ENCODE measurements around the gene FGF12.

The FGF12 gene

DNA sequence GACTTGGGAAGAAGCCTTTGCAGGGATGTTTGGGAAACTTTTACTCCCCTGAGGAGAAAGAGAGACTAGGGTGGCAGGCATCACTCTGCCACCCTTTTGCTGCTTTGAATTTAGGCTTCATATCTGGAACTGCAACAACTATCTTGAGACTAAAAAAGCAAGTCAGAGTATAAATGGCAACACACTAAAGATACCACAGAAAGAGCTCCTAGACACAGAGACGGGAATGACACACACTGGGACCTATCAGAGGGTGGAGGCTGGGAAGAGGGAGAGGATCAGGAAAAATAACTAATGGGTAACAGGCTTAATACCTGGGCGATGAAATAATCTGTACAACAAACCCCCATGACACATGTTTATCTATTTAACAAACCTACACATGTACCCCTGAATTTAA lies 237.8 kb downstream of the FGF12 start:
- no peak for DNase-seq

DNA sequence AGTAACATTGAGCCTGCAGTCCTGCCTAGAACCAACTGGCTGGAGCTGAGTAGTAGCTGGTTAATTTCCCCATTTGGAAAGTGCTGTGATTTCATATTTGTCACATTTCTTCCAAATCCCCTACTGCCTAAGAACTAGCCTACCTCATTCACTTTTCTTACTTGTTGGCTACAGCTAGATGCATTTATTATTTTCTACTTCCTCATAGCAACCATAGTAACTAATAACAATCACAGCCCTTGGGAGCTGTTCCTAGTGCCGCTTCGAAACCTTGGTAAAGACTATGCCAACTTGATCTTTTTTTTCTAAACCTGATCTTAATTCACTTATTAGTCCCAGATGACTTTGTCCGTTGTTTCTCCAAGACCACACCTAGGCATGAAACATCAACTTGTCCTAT lies 240.3 kb downstream of the FGF12 start:
- DNase-seq: no peak

GRCh38 chr3:192482809-192483208 lies 244.5 kb downstream of the FGF12 start:
- DNase-seq: no peak

DNA sequence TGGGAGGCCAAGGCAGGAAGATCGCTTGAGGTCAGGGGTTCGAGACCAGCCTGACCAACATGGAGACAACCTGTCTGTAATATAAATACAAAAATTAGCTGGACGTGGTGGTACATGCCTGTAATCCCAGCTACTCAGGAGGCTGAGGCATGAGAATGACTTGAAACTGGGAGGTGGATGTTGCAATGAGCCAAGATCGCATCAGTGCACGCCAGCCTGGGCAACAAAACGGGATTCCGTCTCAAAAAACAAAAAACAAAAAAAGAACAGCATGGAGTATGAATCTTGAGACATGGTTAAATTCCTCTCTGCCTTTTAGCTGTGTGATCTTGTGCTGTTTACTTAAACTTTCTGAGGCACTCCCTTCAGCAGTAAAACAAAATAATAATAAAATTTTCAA lies 244.9 kb downstream of the FGF12 start:
- no peak for DNase-seq

DNA sequence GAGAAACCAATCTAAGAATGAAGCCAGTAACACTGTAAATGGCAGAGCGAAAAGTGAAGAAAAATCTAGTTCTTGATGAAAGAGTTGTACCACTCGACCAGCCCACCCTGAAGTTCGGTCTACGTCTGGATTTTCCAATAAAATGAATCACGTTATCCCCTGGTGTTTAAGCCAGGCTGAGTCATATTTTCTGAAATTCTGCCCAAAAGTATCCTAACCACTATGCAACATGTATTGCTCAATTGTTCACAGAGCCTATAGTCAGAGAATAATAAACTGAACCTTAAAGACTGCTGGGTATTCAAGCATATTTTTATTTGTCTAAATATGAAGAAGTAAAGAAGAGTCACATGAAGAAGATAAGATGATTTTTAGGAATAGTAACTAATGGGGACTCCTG lies 245.7 kb downstream of the FGF12 start:
- no peak for DNase-seq

DNA sequence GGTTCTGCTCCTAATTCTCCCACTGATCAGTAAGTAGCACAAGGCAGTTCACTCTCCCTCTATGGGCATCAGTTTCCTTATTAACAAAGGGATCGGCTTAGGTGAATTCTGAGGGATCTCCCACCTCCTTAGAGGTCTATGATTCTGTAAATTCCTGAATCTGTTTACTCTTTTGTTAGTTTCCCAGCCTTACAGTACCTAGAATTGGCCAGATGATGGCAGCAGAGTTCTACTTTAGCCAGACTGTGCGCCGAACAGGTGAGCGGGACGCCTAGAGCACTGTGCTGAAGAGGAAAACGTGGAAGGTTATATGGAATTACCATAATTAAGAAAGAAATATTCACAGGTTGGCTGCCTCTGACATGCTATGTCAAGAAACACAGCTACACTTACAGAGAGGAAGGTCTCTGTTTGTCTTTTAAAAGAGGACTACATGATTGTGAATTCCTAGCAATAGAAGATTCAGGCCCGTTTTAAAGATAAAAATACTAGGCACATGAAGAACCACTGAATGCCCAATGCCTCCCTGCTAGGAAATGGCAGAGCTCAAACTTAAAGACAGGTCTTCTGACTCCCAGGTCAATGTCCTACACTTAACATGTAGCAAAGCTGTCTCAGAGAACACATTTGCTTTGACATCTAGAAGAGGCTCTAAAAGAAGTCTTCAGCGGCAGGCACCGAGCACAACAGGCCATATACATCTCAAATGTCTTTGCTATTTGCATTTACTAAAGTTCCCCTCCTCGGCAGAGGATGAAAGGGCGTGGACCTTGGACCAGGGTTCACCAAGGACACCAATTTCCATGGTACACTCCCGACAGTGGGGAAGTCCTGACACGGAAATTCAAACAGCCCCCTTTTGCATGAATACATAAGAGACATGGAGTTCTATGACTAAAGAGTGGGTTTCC lies 259.9 kb downstream of the FGF12 start:
- DNase-seq: peak; percentile 67

- peak; percentile 46 for DNase-seq
Measured at GRCh38 chr3:192449036-192449435, 278.3 kb downstream of the FGF12 start.

- DNase-seq: peak; percentile 91
Measured at GRCh38 chr3:192445770-192446644, 281.3 kb downstream of the FGF12 start.

- no peak for DNase-seq
Measured at GRCh38 chr3:192444791-192445106, 282.6 kb downstream of the FGF12 start.

- DNase-seq: peak; percentile 77
Measured at GRCh38 chr3:192444096-192444790, 283.1 kb downstream of the FGF12 start.

DNA sequence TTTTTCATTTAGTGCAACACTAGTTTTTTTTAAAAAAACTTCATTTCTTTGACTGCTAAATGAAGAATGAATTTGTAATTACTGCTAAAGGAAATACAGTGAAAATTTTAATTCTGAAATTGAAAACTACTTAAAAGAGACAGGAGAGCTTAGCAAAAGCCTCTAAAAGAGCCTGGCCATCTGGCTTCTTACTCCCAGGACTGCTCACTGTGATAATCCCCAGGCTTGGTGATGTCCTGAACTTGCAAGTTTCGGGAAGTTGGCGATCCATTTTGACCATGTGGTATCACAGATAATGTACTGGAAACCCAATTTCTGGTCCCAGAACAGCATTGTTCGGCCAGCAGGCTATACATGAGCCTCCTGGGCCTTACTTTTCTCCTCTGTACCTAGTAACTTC lies 292.1 kb downstream of the FGF12 start:
- DNase-seq: no peak

DNA sequence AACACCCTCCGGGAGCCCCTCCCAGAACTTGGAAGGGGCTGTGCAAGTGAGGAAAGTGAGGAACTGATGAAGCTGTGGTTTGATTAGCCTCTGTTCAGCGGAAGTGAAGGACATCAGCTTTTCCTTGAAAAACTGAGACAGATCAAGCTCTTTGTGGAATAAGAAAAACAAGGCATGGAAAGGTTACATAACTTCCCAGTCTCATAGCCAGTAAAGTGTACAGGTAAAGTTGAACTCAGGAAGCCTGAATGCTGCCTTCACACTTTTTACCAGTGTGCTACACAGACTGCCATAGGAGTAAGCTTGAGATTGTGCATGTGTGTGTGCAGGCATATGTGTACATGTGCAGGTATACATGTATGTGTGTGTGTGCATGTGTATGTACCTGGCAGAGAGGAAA lies 293.2 kb downstream of the FGF12 start:
- no peak for DNase-seq

- no peak for DNase-seq
Measured at GRCh38 chr3:192433704-192434103, 293.6 kb downstream of the FGF12 start.

DNA sequence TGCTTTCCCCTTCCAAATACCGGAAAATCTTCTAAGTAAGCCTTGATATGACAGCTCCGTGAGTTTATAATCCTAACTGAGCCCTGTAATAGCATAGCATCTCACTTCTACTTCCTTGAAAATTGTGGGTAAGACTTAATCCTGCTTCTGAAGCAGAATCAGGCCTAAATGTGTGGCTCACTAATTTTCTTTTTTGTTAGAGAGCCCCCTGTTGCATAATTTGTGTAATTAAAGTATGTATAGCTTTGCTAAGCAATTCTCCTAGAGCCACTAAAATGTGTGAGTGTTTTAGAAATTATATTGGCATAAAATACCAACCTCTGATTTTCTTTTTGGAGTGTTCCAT lies 304.4 kb downstream of the FGF12 start:
- peak; percentile 66 for DNase-seq

- no peak for DNase-seq
Measured at GRCh38 chr3:192422321-192422996, 304.9 kb downstream of the FGF12 start.

DNA sequence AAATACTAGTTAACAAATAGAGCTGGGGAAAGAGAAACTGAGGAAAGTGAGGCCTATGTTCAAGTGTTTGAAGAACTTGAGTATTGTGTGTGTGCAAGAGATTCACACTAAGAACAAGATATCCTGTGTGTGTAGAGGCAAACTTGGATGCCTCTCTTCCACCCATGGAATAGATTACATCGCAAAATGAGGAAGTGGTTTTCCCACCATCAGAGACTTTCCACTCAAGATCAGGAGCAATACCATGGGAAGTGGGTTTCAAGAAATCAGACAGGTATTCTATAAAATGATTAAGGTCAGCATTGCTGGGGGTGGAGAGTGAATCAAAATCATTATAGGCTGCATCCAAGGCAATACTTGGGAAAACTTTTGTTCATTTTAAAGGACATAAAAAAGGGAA lies 308.0 kb downstream of the FGF12 start:
- DNase-seq: no peak

DNA sequence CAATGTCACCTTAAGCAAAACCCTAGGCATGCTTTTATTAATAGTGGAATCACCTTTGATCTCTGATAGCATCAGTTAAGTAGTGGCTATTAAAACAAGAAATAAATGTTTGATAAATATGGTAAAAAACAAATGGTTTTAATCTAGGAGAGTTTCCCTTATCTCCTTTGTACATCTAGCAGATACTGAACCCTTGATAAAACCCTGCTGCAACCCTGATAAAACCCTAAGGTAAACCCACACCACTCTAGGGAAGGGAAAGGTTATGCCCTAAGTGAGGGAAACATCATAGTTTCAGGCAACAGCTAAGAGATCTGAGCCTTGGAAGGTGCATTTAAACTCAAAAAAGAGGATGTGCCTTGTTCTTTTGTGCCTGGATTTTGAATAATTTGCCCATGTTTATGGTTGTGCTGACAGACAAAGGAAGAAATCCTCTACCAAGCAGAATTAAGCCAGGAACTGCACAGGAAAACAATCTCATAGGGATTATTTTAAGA lies 309.7 kb downstream of the FGF12 start:
- DNase-seq: no peak

- peak; percentile 28 for DNase-seq
Measured at GRCh38 chr3:192417017-192417416, 310.3 kb downstream of the FGF12 start.

- no peak for DNase-seq
Measured at GRCh38 chr3:192413461-192413860, 313.9 kb downstream of the FGF12 start.

DNA sequence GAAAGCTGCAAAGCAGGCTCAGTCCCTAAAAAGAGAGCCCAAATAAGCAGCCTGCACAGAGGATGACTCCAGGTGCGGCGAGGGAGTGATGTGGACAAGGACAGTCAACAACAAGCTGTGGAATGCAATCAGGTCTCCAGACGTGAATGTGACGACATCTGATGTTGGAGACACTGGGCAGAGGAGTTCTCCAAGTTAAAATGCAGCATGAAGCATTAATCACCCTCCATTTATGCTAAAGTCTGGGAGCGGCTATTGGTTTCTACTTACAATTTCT lies 316.7 kb downstream of the FGF12 start:
- no peak for DNase-seq

- peak; percentile 80 for DNase-seq
Measured at GRCh38 chr3:192409838-192410683, 317.3 kb downstream of the FGF12 start.

DNA sequence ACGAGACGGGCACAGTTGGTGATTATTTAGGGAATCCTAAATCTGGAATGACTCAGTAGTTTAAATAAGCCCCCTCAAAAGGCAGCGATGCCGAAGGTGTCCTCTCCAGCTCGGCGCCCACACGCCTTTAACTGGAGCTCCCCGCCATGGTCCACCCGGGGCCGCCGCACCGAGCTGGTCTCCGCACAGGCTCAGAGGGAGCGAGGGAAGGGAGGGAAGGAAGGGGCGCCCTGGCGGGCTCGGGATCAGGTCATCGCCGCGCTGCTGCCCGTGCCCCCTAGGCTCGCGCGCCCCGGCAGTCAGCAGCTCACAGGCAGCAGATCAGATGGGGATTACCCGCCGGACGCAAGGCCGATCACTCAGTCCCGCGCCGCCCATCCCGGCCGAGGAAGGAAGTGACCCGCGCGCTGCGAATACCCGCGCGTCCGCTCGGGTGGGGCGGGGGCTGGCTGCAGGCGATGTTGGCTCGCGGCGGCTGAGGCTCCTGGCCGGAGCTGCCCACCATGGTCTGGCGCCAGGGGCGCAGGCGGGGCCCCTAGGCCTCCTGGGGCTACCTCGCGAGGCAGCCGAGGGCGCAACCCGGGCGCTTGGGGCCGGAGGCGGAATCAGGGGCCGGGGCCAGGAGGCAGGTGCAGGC lies 318.0 kb downstream of the FGF12 start:
- DNase-seq: peak; percentile 80

Measured in NCI-H69 (cell line).